Uterus (tissue), 4 donors: ENCODE measurements around the gene TEX51. TPM values are rescaled to one million over a fixed set of nuclear protein-coding genes. Genes with fewer than 3 reads are reported as not detected.

Experiments used
- DNase-seq, 2 donors: peaks; one replicate each; pipeline ENCODE4 v3.0.0-alpha.2; 2019 to 2020
- H3K27ac ChIP-seq, 2 donors: fragments of 200-600 bp; sonication (generic); 1 replicate in 1 of 2; 2 replicates in 1 of 2; pipeline ENCODE4 v1.5.1; 2016 to 2018
- H3K27me3 ChIP-seq, 2 donors: fragments of 200-600 bp; sonication (generic); one replicate each; pipeline ENCODE4 v1.5.1; 2018 to 2019; ENCODE audit warnings: control low read depth in 1 of 2
- H3K36me3 ChIP-seq, 2 donors: fragments of 200-600 bp; sonication (generic); one replicate each; pipeline ENCODE4 v1.5.1; 2019; ENCODE audit warnings: control low read depth in 1 of 2
- H3K4me1 ChIP-seq, 2 donors: fragments of 200-600 bp; sonication (generic); one replicate each; pipeline ENCODE4 v1.5.1; 2018 to 2019; ENCODE audit warnings: control low read depth in 1 of 2
- H3K4me3 ChIP-seq, 2 donors: fragments of 200-600 bp; sonication (generic); 1 replicate in 1 of 2; 2 replicates in 1 of 2; pipeline ENCODE4 v1.5.1; 2018 to 2019; ENCODE audit warnings: mild to moderate bottlenecking in 1 of 2
- H3K9me3 ChIP-seq, 2 donors: fragments of 200-600 bp; sonication (generic); one replicate each; pipeline ENCODE4 v1.5.1; 2019; ENCODE audit warnings: control low read depth in 1 of 2
- CTCF ChIP-seq, 4 experiments: fragments of 200-600 bp in 2 of 4; fragments of 450-650 bp in 2 of 4; sonication (generic) in 2 of 4; IDR thresholded peaks; one replicate each; pipeline ENCODE4 v1.5.1; 2016 to 2019; ENCODE audit warnings: antibody characterized with exemption in 4 of 4, mild to moderate bottlenecking in 2 of 4, moderate library complexity in 1 of 4
- POLR2A ChIP-seq, 2 donors: fragments of 450-650 bp; IDR thresholded peaks; one replicate each; pipeline ENCODE4 v1.6.1; 2016; ENCODE audit warnings: antibody characterized with exemption in 2 of 2, mild to moderate bottlenecking in 1 of 2, moderate library complexity in 1 of 2
- intact Hi-C: fragments of 100-400 bp; cut with DNase I; formaldehyde crosslinking; loops from one replicate; pipeline ENCODE4 v1.15.1; 2023; ENCODE audit warnings: low total_unique reads
- total RNA-seq, 4 donors: library from RNA; depleted of rRNA in 3 of 4; stranded (reverse); fragments of >200 nt in 3 of 4; gene quantifications; one replicate each; pipeline versions ENCODE4 v1.1.0 to v1.2.4, GENCODE V29; 2014 to 2023
- donor health status: DM: yes; HTN: yes; CAD: no.

TEX51 gene
- total RNA-seq, 4 donors from 2014 or later, result not detected

DNA sequence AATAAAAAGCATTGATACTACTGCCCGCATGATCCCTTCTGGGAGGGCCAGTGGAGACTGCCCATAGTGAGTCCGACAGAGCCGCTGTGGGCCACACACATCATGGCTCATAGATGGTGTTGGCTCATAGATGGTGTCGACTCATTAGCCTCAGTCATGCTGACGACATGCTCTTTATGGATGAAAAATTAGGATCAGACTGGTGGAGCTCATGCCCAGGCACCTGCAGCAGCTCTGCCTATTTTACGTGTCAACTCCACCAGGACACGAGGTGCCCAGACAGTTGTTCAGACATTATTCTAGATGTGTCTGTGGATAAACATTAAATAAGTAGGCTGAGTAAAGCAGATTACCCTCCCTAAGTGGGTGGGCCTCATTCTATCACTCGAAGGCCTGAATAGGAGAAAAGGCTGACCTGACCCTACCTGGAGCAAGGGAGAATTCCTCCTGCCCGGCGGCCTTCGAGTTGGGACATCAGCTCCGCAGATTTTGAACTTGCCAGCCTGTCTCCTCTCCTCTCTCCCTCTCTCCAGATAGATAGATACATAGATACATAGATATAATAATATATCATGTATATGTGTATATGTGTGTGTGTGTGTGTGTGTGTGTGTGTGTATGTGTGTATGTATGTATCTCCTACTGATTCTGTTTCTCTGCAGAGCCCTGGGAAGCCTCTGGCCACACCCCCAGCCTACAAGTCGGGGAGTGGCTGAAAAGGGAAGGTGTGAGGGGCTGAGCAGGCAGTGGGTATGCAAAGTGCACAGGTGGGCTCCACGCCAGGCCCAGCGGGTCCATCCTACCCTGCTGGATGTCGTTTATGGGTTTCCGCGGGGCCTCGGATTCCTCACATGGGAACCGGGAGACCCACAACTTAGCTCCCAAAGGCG is 13.6 kb upstream of the TEX51 start:
- no peak overlapping the region for H3K4me3 ChIP-seq
- no peak for DNase-seq
- no peaks in the 10 kb centered on the region for H3K36me3 ChIP-seq
- peaks cover 0 to 4% of the 10 kb centered on the region in 2 donors for H3K4me1 ChIP-seq
- intact Hi-C loops, result no loop called here
- H3K27me3 ChIP-seq, result no peaks in the 10 kb centered on the region
- TF ChIP-seq POLR2A (IDR thresholded peaks at IDR 0.05) (no peak), CTCF (IDR thresholded peaks at IDR 0.05) (no peak)
- peak overlapping the region; percentile 1 to 51 for H3K27ac ChIP-seq
- no peaks in the 10 kb centered on the region for H3K9me3 ChIP-seq

DNA sequence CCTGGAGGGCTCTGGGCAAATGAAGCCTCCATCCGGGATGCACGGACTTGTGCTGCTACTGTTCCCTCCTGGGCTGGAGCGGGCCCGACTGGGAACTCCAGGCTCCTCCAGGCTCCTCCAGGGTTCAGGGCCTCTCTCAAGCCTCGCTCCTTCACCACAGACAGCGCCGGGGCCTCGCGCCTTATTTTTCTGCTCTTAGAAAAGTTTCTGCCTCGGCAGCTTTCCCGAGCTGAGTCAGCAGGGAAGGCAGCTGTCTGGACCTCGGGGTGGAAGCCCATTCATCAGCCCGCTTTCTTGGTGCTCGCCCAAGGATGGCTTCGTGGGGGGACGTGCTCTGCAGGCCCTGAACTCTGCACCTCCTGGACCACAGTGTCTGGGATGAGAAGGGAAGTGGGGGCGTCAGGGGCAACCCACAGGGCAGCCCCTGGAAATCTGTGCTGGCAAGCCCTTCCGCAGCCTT is 12.9 kb upstream of the TEX51 start:
- H3K4me3 ChIP-seq, result peak overlapping the region; percentile 22 to 37
- intact Hi-C loops, result no loop called here
- no peaks in the 10 kb centered on the region for H3K9me3 ChIP-seq
- peaks cover 0 to 4% of the 10 kb centered on the region in 2 donors for H3K4me1 ChIP-seq
- peak; percentile 71 to 79 for DNase-seq
- TF ChIP-seq CTCF (IDR thresholded peaks at IDR 0.05) (no peak), POLR2A (IDR thresholded peaks at IDR 0.05) (no peak)
- no peaks in the 10 kb centered on the region for H3K27me3 ChIP-seq
- no peaks in the 10 kb centered on the region for H3K36me3 ChIP-seq
- H3K27ac ChIP-seq, result peak overlapping the region; percentile 1 to 51

DNA sequence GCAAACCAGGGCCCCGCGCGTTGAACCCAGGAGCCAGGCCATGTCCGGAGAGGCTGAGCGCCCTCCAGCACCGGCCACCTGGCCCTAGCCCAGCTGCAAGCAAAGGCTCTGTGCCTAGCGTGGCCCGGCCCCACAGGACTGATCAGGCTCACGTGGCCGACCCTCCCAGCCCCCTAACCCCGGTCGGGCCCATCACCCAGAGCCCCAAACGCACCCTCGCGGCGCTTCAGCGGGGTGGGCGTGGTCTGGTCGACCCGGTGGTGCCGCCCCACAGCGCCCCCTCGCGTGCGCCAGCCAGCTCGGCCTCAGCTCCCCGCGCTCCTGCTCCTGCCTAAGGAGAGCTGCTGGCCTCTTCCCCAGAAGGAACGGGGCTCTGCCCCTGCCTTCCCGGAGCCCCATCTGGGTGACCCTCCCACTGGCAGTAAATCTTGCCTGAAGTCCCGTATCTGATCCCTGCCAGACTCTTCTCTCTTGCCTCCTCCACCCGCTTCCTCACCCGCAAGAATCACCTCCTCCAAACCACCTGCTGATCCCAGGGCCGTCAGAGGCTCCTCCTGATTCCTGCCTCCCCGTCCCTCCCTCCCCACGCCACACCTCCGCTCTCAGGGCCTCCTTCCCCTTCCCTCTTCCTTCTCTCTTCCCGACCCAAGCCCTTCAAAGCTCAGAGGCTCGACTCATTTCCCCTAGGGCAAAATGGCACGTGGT is 12.3 kb upstream of the TEX51 start:
- Histone ChIP-seq H3K27ac (peak overlapping the region; percentile 1 to 51), H3K27me3 (no peaks in the 10 kb centered on the region), H3K4me3 (peak overlapping the region; percentile 22 to 37), H3K36me3 (no peaks in the 10 kb centered on the region), H3K4me1 (peaks cover 0 to 4% of the 10 kb centered on the region in 2 donors), H3K9me3 (no peaks in the 10 kb centered on the region)
- intact Hi-C loops, result no loop called here
- peak; percentile 67 to 81 for DNase-seq
- TF ChIP-seq CTCF (IDR thresholded peaks at IDR 0.05) (peak; percentile 47 to 77 (median 66)), POLR2A (IDR thresholded peaks at IDR 0.05) (no peak)

DNA sequence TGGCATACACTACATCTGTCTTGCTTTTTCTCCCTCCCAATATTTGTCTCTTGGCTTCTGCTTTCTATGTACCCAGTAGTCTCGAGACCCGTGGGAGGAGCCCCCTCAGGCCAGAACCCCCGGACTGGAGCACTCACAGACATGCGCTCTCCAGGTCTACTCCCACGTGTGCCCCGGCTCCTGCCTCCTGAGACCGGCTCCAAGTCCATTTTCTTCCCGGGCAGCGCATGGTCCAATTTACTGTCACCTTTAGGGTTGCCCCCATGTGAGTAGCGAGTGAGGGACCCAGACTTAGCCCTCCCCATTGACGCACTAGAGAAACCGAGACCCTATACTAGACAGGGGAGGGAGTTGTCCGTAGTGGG is 11.8 kb upstream of the TEX51 start:
- intact Hi-C loops, result no loop called here
- Histone ChIP-seq H3K4me3 (peak overlapping the region in 1 of 2 donors; percentile 37), H3K9me3 (no peaks in the 10 kb centered on the region), H3K4me1 (peaks cover 0 to 4% of the 10 kb centered on the region in 2 donors), H3K27me3 (no peaks in the 10 kb centered on the region), H3K27ac (peak overlapping the region in 1 of 2 donors; percentile 51), H3K36me3 (no peaks in the 10 kb centered on the region)
- peak; percentile 26 to 30 for DNase-seq
- TF ChIP-seq CTCF (IDR thresholded peaks at IDR 0.05), result no peak
- no peak for TF ChIP-seq POLR2A (IDR thresholded peaks at IDR 0.05)

GRCh38 chr2:126887506-126887905 is 11.2 kb upstream of the TEX51 start:
- Histone ChIP-seq H3K9me3 (no peaks in the 10 kb centered on the region), H3K4me1 (peaks cover 0 to 4% of the 10 kb centered on the region in 2 donors), H3K36me3 (no peaks in the 10 kb centered on the region), H3K27me3 (no peaks in the 10 kb centered on the region), H3K27ac (no peak overlapping the region), H3K4me3 (no peak overlapping the region)
- TF ChIP-seq POLR2A (IDR thresholded peaks at IDR 0.05), result no peak
- TF ChIP-seq CTCF (IDR thresholded peaks at IDR 0.05), result no peak
- no peak for DNase-seq
- intact Hi-C loops, result no loop called here
